ENCODE measurements around the gene HAGHL. TPM values are rescaled to one million over a fixed set of nuclear protein-coding genes. Genes with fewer than 3 reads are reported as not detected.

HAGHL gene
- total RNA-seq, 1 experiment from 2014 or later: 6.8 TPM

- POLR2A ChIA-PET: no interaction called here
- Histone ChIP-seq H3K9me3 (no peaks in the 10 kb centered on the region), H3K27me3 (replicated peaks; ENCODE audit: control insufficient read depth, insufficient read depth, low read length) (no peaks in the 10 kb centered on the region), H3K36me3 (ENCODE audit: control insufficient read depth, insufficient read depth, low read length) (no peaks in the 10 kb centered on the region), H3K4me1 (0 out of 2 replicates have a peak, but pooled peaks cover 3% of the 10 kb centered on the region), H3K4me3 (ENCODE audit: low read depth, low read length) (no peak overlapping the region)
- no TSS peak for BruUV-seq (replicated peaks)
- H3K36me3 Mint-ChIP-seq (ENCODE audit: insufficient read depth, unreplicated experiment): peaks cover 6% of the 10 kb centered on the region
- H3K27me3 Mint-ChIP-seq (ENCODE audit: insufficient read depth, unreplicated experiment): no peaks in the 10 kb centered on the region
- intact Hi-C loops (cut with micrococcal nuclease; ENCODE audit: unreplicated experiment): no loop called here
- H3K4me3 Mint-ChIP-seq (ENCODE audit: unreplicated experiment): no peak overlapping the region
- no peaks in the 10 kb centered on the region for H3K9me3 Mint-ChIP-seq (ENCODE audit: unreplicated experiment)
- CTCF ChIA-PET: no interaction called here
- no peaks in the 10 kb centered on the region for H3K4me1 Mint-ChIP-seq (ENCODE audit: low read depth, unreplicated experiment)
- no peak for TF ChIP-seq CTCF (IDR thresholded peaks at IDR 0.05; ENCODE audit: insufficient read depth in 1 of 2, low read depth in 1 of 2, low read length in 1 of 2, severe bottlenecking in 1 of 2, unreplicated experiment in 1 of 2)
- no peak for DNase-seq
- no peak overlapping the region for H3K27ac Mint-ChIP-seq (ENCODE audit: unreplicated experiment)
These were observed 49.9 kb downstream of the HAGHL start for GRCh38 chr16:776824-777223.

DNA sequence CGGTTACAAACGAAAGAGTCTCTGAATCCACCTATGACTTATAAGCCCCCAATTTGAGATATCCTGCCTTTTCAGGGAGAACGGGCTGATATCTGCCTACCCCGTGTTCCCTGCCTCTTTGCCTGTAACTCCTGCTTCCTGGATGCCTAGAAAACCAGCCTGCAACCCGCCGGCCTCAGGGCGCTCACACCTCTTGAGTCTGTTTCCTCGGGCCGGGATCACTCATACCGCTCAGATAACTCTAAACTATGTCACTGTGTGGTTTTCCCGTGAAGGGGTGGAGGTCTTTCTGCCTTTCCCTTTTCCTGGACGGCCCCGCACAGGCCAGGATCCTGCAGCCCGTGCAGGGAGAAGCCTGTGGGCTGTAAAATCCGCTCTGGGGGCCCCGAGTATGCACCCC, 50.9 kb downstream of the HAGHL start:
- H3K4me3 Mint-ChIP-seq (ENCODE audit: unreplicated experiment): no peak overlapping the region
- H3K9me3 Mint-ChIP-seq (ENCODE audit: unreplicated experiment): no peaks in the 10 kb centered on the region
- no peaks in the 10 kb centered on the region for H3K27me3 Mint-ChIP-seq (ENCODE audit: insufficient read depth, unreplicated experiment)
- ChIA-PET POLR2A (no interaction called here), CTCF (no interaction called here)
- BruUV-seq (replicated peaks): no TSS peak
- H3K4me1 Mint-ChIP-seq (ENCODE audit: low read depth, unreplicated experiment): no peaks in the 10 kb centered on the region
- DNase-seq: no peak
- no peaks in the 10 kb centered on the region for H3K27me3 ChIP-seq (replicated peaks; ENCODE audit: control insufficient read depth, insufficient read depth, low read length)
- H3K9me3 ChIP-seq: no peaks in the 10 kb centered on the region
- intact Hi-C loops (cut with micrococcal nuclease; ENCODE audit: unreplicated experiment): no loop called here
- H3K36me3 ChIP-seq (ENCODE audit: control insufficient read depth, insufficient read depth, low read length): no peaks in the 10 kb centered on the region
- peaks cover 10% of the 10 kb centered on the region for H3K36me3 Mint-ChIP-seq (ENCODE audit: insufficient read depth, unreplicated experiment)
- H3K4me3 ChIP-seq (ENCODE audit: low read depth, low read length): no peak overlapping the region
- H3K4me1 ChIP-seq: 0 out of 2 replicates have a peak, but pooled peaks cover 3% of the 10 kb centered on the region
- TF ChIP-seq CTCF (IDR thresholded peaks at IDR 0.05; ENCODE audit: insufficient read depth in 1 of 2, low read depth in 1 of 2, low read length in 1 of 2, severe bottlenecking in 1 of 2, unreplicated experiment in 1 of 2): no peak
- no peak overlapping the region for H3K27ac Mint-ChIP-seq (ENCODE audit: unreplicated experiment)

DNA sequence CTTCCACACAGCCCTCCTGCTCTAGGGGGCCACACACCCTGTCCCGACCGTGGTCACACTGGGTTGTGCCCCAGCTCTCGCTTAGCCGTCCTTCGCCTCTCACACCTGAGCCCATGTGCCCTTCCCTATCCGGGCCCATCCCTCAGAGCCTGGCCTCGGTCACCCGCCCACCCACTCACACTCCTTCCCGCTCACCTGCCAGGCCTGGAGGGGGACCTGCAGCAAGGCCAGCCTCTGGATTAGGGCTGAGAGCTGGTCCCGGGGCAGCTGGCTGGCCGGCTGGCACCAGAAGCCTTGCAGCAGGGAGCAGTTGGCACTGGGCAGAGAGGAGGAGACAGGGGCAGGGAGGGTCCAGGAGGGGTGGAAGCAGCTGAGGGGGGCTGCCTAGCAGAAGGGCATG, 51.5 kb downstream of the HAGHL start:
- no peaks in the 10 kb centered on the region for H3K4me1 Mint-ChIP-seq (ENCODE audit: low read depth, unreplicated experiment)
- POLR2A ChIA-PET: no interaction called here
- Histone ChIP-seq H3K36me3 (ENCODE audit: control insufficient read depth, insufficient read depth, low read length) (no peaks in the 10 kb centered on the region), H3K9me3 (no peaks in the 10 kb centered on the region), H3K4me3 (ENCODE audit: low read depth, low read length) (no peak overlapping the region), H3K4me1 (0 out of 2 replicates have a peak, but pooled peaks cover 3% of the 10 kb centered on the region), H3K27me3 (replicated peaks; ENCODE audit: control insufficient read depth, insufficient read depth, low read length) (no peaks in the 10 kb centered on the region)
- intact Hi-C loops (cut with micrococcal nuclease; ENCODE audit: unreplicated experiment): no loop called here
- H3K27ac Mint-ChIP-seq (ENCODE audit: unreplicated experiment): no peak overlapping the region
- no peak for DNase-seq
- CTCF ChIA-PET: no interaction called here
- no peaks in the 10 kb centered on the region for H3K9me3 Mint-ChIP-seq (ENCODE audit: unreplicated experiment)
- BruUV-seq (replicated peaks): no TSS peak
- no peaks in the 10 kb centered on the region for H3K27me3 Mint-ChIP-seq (ENCODE audit: insufficient read depth, unreplicated experiment)
- no peak for TF ChIP-seq CTCF (IDR thresholded peaks at IDR 0.05; ENCODE audit: insufficient read depth in 1 of 2, low read depth in 1 of 2, low read length in 1 of 2, severe bottlenecking in 1 of 2, unreplicated experiment in 1 of 2)
- H3K4me3 Mint-ChIP-seq (ENCODE audit: unreplicated experiment): no peak overlapping the region
- H3K36me3 Mint-ChIP-seq (ENCODE audit: insufficient read depth, unreplicated experiment): peaks cover 17% of the 10 kb centered on the region
